Activated CD8-positive, alpha-beta T cell treated with anti-CD3 and anti-CD28 coated beads, Interleukin-2, amount 10 ng/mL, durations not matched to agents 7 days and 5 days (primary cell): ENCODE data around the gene EPB41L1. TPM values are rescaled to one million over a fixed set of nuclear protein-coding genes. Genes with fewer than 3 reads are reported as not detected.

Experiments used
- ATAC-seq: fragments of 150-1000 bp; cut with Tn5 transposase; one replicate; pipeline ENCODE4 v1.10.0; 2021; ENCODE audit warnings: moderate library complexity
- CTCF ChIA-PET: fragments of 350-600 bp; sonication (Branson Sonifier 250); formaldehyde crosslinking; loops from one replicate; lab custom pipeline; 2021; ENCODE audit warnings: antibody characterized with exemption; lab: Charles Lee
- POLR2A ChIA-PET: fragments of 350-600 bp; sonication (Branson Sonifier 250); formaldehyde crosslinking; loops from one replicate; lab custom pipeline; 2021; ENCODE audit warnings: antibody characterized with exemption; lab: Charles Lee
- DNase-seq: peaks from one replicate; pipeline ENCODE4 v3.0.0-alpha.2; 2020
- H3K27ac Mint-ChIP-seq: one replicate; pipeline ENCODE4 v1.8.0; 2021; ENCODE audit warnings: mild to moderate bottlenecking, mixed read lengths
- H3K27me3 Mint-ChIP-seq: one replicate; pipeline ENCODE4 v1.8.0; 2021; ENCODE audit warnings: low read depth, mixed read lengths
- H3K36me3 Mint-ChIP-seq: one replicate; pipeline ENCODE4 v1.8.0; 2021; ENCODE audit warnings: low read depth, mixed read lengths
- H3K4me1 Mint-ChIP-seq: one replicate; pipeline ENCODE4 v1.8.0; 2021; ENCODE audit warnings: low read depth, mixed read lengths
- H3K4me3 Mint-ChIP-seq: one replicate; pipeline ENCODE4 v1.8.0; 2021; ENCODE audit warnings: mild to moderate bottlenecking, mixed read lengths
- H3K9me3 Mint-ChIP-seq: one replicate; pipeline ENCODE4 v1.8.0; 2022; ENCODE audit warnings: mixed read lengths; ENCODE audit not compliant: insufficient read depth
- total RNA-seq, 2 experiments: library from RNA; stranded (reverse); gene quantifications; one replicate each; pipeline ENCODE4 v1.2.3, GENCODE V29; 2021

Gene EPB41L1
- total RNA-seq, 2 experiments from 2014 or later: not detected

GRCh38 chr20:36213362-36213761 lies 58.8 kb downstream of the EPB41L1 start:
- no peak overlapping the region for H3K27ac Mint-ChIP-seq
- ATAC-seq: no peak
- no peak for DNase-seq
- ChIA-PET POLR2A (no interaction called here), CTCF (interaction anchor here (1.2 to 3.2 kb wide), 5 partner anchors 11 to 227 kb away, joined by 3 to 20 read pairs (median 3); no protein-coding TSS in a partner anchor)
- H3K4me1 Mint-ChIP-seq: peaks cover under 1% of the 10 kb centered on the region
- H3K27me3 Mint-ChIP-seq: no peaks in the 10 kb centered on the region
- no peak overlapping the region for H3K4me3 Mint-ChIP-seq
- no peaks in the 10 kb centered on the region for H3K9me3 Mint-ChIP-seq
- no peaks in the 10 kb centered on the region for H3K36me3 Mint-ChIP-seq

- ATAC-seq: no peak
Measured at GRCh38 chr20:36214684-36215256, 60.2 kb downstream of the EPB41L1 start.

GRCh38 chr20:36215778-36216177 lies 61.2 kb downstream of the EPB41L1 start:
- Mint-ChIP-seq H3K27me3 (no peaks in the 10 kb centered on the region), H3K4me1 (peaks cover 2% of the 10 kb centered on the region), H3K27ac (no peak overlapping the region), H3K36me3 (no peaks in the 10 kb centered on the region), H3K4me3 (no peak overlapping the region), H3K9me3 (no peaks in the 10 kb centered on the region)
- POLR2A ChIA-PET: no interaction called here
- CTCF ChIA-PET: interaction anchor here (1.2 to 1.5 kb wide), 6 partner anchors 12 to 262 kb away, joined by 3 to 8 read pairs (median 4); partner anchors contain the start of gene SCAND1
- DNase-seq: no peak
- no peak for ATAC-seq

More at GRCh38 chr20:36214684-36215256, 60.2 kb downstream of the EPB41L1 start:
- H3K27me3 Mint-ChIP-seq: no peaks in the 10 kb centered on the region
- POLR2A ChIA-PET: no interaction called here
- peak; percentile 24 for DNase-seq
- no peaks in the 10 kb centered on the region for H3K9me3 Mint-ChIP-seq
- no peaks in the 10 kb centered on the region for H3K36me3 Mint-ChIP-seq
- H3K27ac Mint-ChIP-seq: no peak overlapping the region
- H3K4me1 Mint-ChIP-seq: peaks cover 2% of the 10 kb centered on the region
- H3K4me3 Mint-ChIP-seq: no peak overlapping the region
- CTCF ChIA-PET: interaction anchor here (0.9 to 3.2 kb wide), 2 partner anchors 12 to 185 kb away, joined by 4 to 20 read pairs; no protein-coding TSS in a partner anchor

GRCh38 chr20:36216314-36217025 lies 61.9 kb downstream of the EPB41L1 start:
- Mint-ChIP-seq H3K4me1 (peaks cover 2% of the 10 kb centered on the region), H3K27me3 (no peaks in the 10 kb centered on the region), H3K4me3 (no peak overlapping the region), H3K27ac (no peak overlapping the region), H3K36me3 (no peaks in the 10 kb centered on the region), H3K9me3 (no peaks in the 10 kb centered on the region)
- ATAC-seq (no peak), DNase-seq (no peak)
- ChIA-PET CTCF (interaction anchor here (0.5 to 1.5 kb wide), 9 partner anchors 12 to 262 kb away, joined by 3 to 8 read pairs (median 3); partner anchors contain the start of gene SCAND1), POLR2A (no interaction called here)

- ChIA-PET CTCF (interaction anchor here (0.5 to 1.3 kb wide), 5 partner anchors 15 to 231 kb away, joined by 3 to 6 read pairs (median 3); no protein-coding TSS in a partner anchor), POLR2A (no interaction called here)
- H3K9me3 Mint-ChIP-seq: no peaks in the 10 kb centered on the region
- no peak overlapping the region for H3K4me3 Mint-ChIP-seq
- peaks cover 2% of the 10 kb centered on the region for H3K4me1 Mint-ChIP-seq
- DNase-seq (no peak), ATAC-seq (no peak)
- no peaks in the 10 kb centered on the region for H3K27me3 Mint-ChIP-seq
- no peak overlapping the region for H3K27ac Mint-ChIP-seq
- no peaks in the 10 kb centered on the region for H3K36me3 Mint-ChIP-seq
Measured at GRCh38 chr20:36217226-36217625, 62.7 kb downstream of the EPB41L1 start.

GRCh38 chr20:36218380-36219064 lies 64.0 kb downstream of the EPB41L1 start:
- CTCF ChIA-PET: no interaction called here
- H3K4me3 Mint-ChIP-seq: no peak overlapping the region
- H3K36me3 Mint-ChIP-seq: no peaks in the 10 kb centered on the region

GRCh38 chr20:36219671-36220220 lies 65.2 kb downstream of the EPB41L1 start:
- Mint-ChIP-seq H3K4me3 (no peak overlapping the region), H3K27ac (no peak overlapping the region), H3K36me3 (no peaks in the 10 kb centered on the region), H3K4me1 (peaks cover 2% of the 10 kb centered on the region), H3K9me3 (no peaks in the 10 kb centered on the region), H3K27me3 (no peaks in the 10 kb centered on the region)
- no peak for DNase-seq
- ATAC-seq: no peak
- CTCF ChIA-PET: no interaction called here
- POLR2A ChIA-PET: no interaction called here

More at GRCh38 chr20:36218380-36219064, 64.0 kb downstream of the EPB41L1 start:
- ATAC-seq: no peak
- POLR2A ChIA-PET: no interaction called here
- DNase-seq: no peak
- Mint-ChIP-seq H3K4me1 (peaks cover 2% of the 10 kb centered on the region), H3K27ac (no peak overlapping the region), H3K9me3 (no peaks in the 10 kb centered on the region), H3K27me3 (no peaks in the 10 kb centered on the region)

- ATAC-seq (no peak), DNase-seq (no peak)
- Mint-ChIP-seq H3K4me1 (peaks cover 6% of the 10 kb centered on the region), H3K9me3 (no peaks in the 10 kb centered on the region), H3K27ac (no peak overlapping the region), H3K36me3 (no peaks in the 10 kb centered on the region), H3K27me3 (peaks cover 10% of the 10 kb centered on the region), H3K4me3 (no peak overlapping the region)
- CTCF ChIA-PET: no interaction called here
- POLR2A ChIA-PET: no interaction called here
Measured at GRCh38 chr20:36225666-36226065, 71.1 kb downstream of the EPB41L1 start.

- ChIA-PET POLR2A (no interaction called here), CTCF (interaction anchor here (0.8 to 5.4 kb wide), 3 partner anchors 13 to 27 kb away, joined by 3 to 21 read pairs (median 4); no protein-coding TSS in a partner anchor)
- no peak overlapping the region for H3K27ac Mint-ChIP-seq
- no peak overlapping the region for H3K4me3 Mint-ChIP-seq
- no peak for ATAC-seq
- H3K4me1 Mint-ChIP-seq: peaks cover 9% of the 10 kb centered on the region
- no peak for DNase-seq
- no peaks in the 10 kb centered on the region for H3K9me3 Mint-ChIP-seq
- H3K36me3 Mint-ChIP-seq: no peaks in the 10 kb centered on the region
- peaks cover 10% of the 10 kb centered on the region for H3K27me3 Mint-ChIP-seq
Measured at GRCh38 chr20:36228770-36229169, 74.2 kb downstream of the EPB41L1 start.

- Mint-ChIP-seq H3K4me3 (no peak overlapping the region), H3K9me3 (no peaks in the 10 kb centered on the region), H3K36me3 (no peaks in the 10 kb centered on the region), H3K27me3 (peaks cover 10% of the 10 kb centered on the region), H3K27ac (no peak overlapping the region), H3K4me1 (peaks cover 9% of the 10 kb centered on the region)
- no peak for DNase-seq
- POLR2A ChIA-PET: interaction anchor here (0.6 kb wide), 1 partner anchor 276 kb away, joined by 3 read pairs; the partner anchor contains the start of gene SCAND1
- no peak for ATAC-seq
- CTCF ChIA-PET: interaction anchor here (5.4 kb wide), 1 partner anchor 28 kb away, joined by 21 read pairs; no protein-coding TSS in a partner anchor
Measured at GRCh38 chr20:36230019-36230418, 75.5 kb downstream of the EPB41L1 start.

- ChIA-PET POLR2A (interaction anchor here (0.8 kb wide), 1 partner anchor 277 kb away, joined by 3 read pairs; the partner anchor contains the start of gene SCAND1), CTCF (interaction anchor here (1.0 to 5.4 kb wide), 4 partner anchors 29 to 208 kb away, joined by 3 to 21 read pairs (median 4); no protein-coding TSS in a partner anchor)
- Mint-ChIP-seq H3K27ac (no peak overlapping the region), H3K9me3 (no peaks in the 10 kb centered on the region), H3K4me3 (no peak overlapping the region), H3K4me1 (peaks cover 15% of the 10 kb centered on the region), H3K36me3 (no peaks in the 10 kb centered on the region), H3K27me3 (peaks cover 10% of the 10 kb centered on the region)
- DNase-seq (no peak), ATAC-seq (no peak)
Measured at GRCh38 chr20:36231331-36231730, 76.8 kb downstream of the EPB41L1 start.
